ENCODE data around the gene ALOX5.

ALOX5 gene

GRCh38 chr10:45398595-45398994 is 24.6 kb downstream of the ALOX5 start:
- H2BK15ac ChIP-seq (ENCODE audit: low read depth, poor library complexity, severe bottlenecking): no peak overlapping the region
- no peak overlapping the region for H4K8ac ChIP-seq (ENCODE audit: low read length)
- peaks cover 3% of the 10 kb centered on the region for H3K9me3 ChIP-seq (ENCODE audit: control insufficient read depth, low read length)
- no peak overlapping the region for H3K4me2 ChIP-seq (ENCODE audit: low read length, poor library complexity, severe bottlenecking)
- no peak overlapping the region for H3K27ac ChIP-seq (ENCODE audit: low read length, poor library complexity, severe bottlenecking)
- no peak overlapping the region for H2AK5ac ChIP-seq (ENCODE audit: low read length, severe bottlenecking)
- H3K79me1 ChIP-seq (replicated peaks; ENCODE audit: low read length, poor library complexity, severe bottlenecking): no peaks in the 10 kb centered on the region
- H2AFZ ChIP-seq (ENCODE audit: low read depth, low read length): no peak overlapping the region
- H2BK5ac ChIP-seq (ENCODE audit: low read depth, low read length, poor library complexity, severe bottlenecking): no peak overlapping the region
- peaks cover 4 to 22% of the 10 kb centered on the region in 2 experiments for H3K27me3 ChIP-seq (ENCODE audit: control insufficient read depth in 1 of 2, insufficient read depth in 1 of 2, low read length in 2 of 2)
- no peak overlapping the region for H4K91ac ChIP-seq (ENCODE audit: low read length)
- no peak overlapping the region for H3K23ac ChIP-seq (ENCODE audit: low read length in 2 of 2)
- H3K36me3 ChIP-seq (ENCODE audit: control insufficient read depth in 1 of 2, insufficient read depth in 2 of 2, low read depth in 1 of 2, low read length in 2 of 2): no peaks in the 10 kb centered on the region
- no peak overlapping the region for H3K4me3 ChIP-seq (ENCODE audit: insufficient read depth in 1 of 2, low read depth in 1 of 2, low read length in 2 of 2)
- no peak for DNase-seq
- 40% methylated on average over 1 of the region's 1 CpG for WGBS
- no peak overlapping the region for H3K18ac ChIP-seq (ENCODE audit: low read depth in 1 of 2, low read length in 2 of 2)
- H2BK12ac ChIP-seq (ENCODE audit: low read length in 2 of 2): no peak overlapping the region
- H3K9ac ChIP-seq (ENCODE audit: low read length): no peak overlapping the region
- H3K14ac ChIP-seq (ENCODE audit: low read length in 2 of 2): no peak overlapping the region
- no peak overlapping the region for H3K4ac ChIP-seq (ENCODE audit: low read depth in 1 of 2, low read length in 2 of 2)
- no peak overlapping the region for H2BK120ac ChIP-seq (ENCODE audit: low read depth, low read length)
- H3K4me1 ChIP-seq (ENCODE audit: control insufficient read depth, insufficient read depth, low read depth, low read length): no peaks in the 10 kb centered on the region

GRCh38 chr10:45399113-45399512 is 25.1 kb downstream of the ALOX5 start:
- Histone ChIP-seq H3K4me3 (ENCODE audit: insufficient read depth in 1 of 2, low read depth in 1 of 2, low read length in 2 of 2) (no peak overlapping the region), H3K23ac (ENCODE audit: low read length in 2 of 2) (no peak overlapping the region), H4K8ac (ENCODE audit: low read length) (no peak overlapping the region), H4K91ac (ENCODE audit: low read length) (no peak overlapping the region), H3K9me3 (ENCODE audit: control insufficient read depth, low read length) (peaks cover 3% of the 10 kb centered on the region), H3K27me3 (ENCODE audit: control insufficient read depth in 1 of 2, insufficient read depth in 1 of 2, low read length in 2 of 2) (peaks cover 5 to 23% of the 10 kb centered on the region in 2 experiments), H2BK120ac (ENCODE audit: low read depth, low read length) (no peak overlapping the region), H3K27ac (ENCODE audit: low read length, poor library complexity, severe bottlenecking) (no peak overlapping the region), H3K14ac (ENCODE audit: low read length in 2 of 2) (no peak overlapping the region), H2BK12ac (ENCODE audit: low read length in 2 of 2) (no peak overlapping the region), H3K79me1 (replicated peaks; ENCODE audit: low read length, poor library complexity, severe bottlenecking) (no peaks in the 10 kb centered on the region), H2AK5ac (ENCODE audit: low read length, severe bottlenecking) (no peak overlapping the region), H3K18ac (ENCODE audit: low read depth in 1 of 2, low read length in 2 of 2) (no peak overlapping the region), H3K9ac (ENCODE audit: low read length) (no peak overlapping the region), H3K36me3 (ENCODE audit: control insufficient read depth in 1 of 2, insufficient read depth in 2 of 2, low read depth in 1 of 2, low read length in 2 of 2) (no peaks in the 10 kb centered on the region), H2BK15ac (ENCODE audit: low read depth, poor library complexity, severe bottlenecking) (no peak overlapping the region), H2BK5ac (ENCODE audit: low read depth, low read length, poor library complexity, severe bottlenecking) (no peak overlapping the region), H3K4me1 (ENCODE audit: control insufficient read depth, insufficient read depth, low read depth, low read length) (no peaks in the 10 kb centered on the region), H3K4me2 (ENCODE audit: low read length, poor library complexity, severe bottlenecking) (no peak overlapping the region), H3K4ac (ENCODE audit: low read depth in 1 of 2, low read length in 2 of 2) (no peak overlapping the region), H2AFZ (ENCODE audit: low read depth, low read length) (no peak overlapping the region)
- WGBS: no CpG with 5 or more reads among the region's 2 CpGs
- no peak for DNase-seq

- no peaks in the 10 kb centered on the region for H3K9me3 ChIP-seq (ENCODE audit: control insufficient read depth, low read length)
- no peaks in the 10 kb centered on the region for H3K36me3 ChIP-seq (ENCODE audit: control insufficient read depth in 1 of 2, insufficient read depth in 2 of 2, low read depth in 1 of 2, low read length in 2 of 2)
- H3K14ac ChIP-seq (ENCODE audit: low read length in 2 of 2): no peak overlapping the region
- no peak overlapping the region for H3K4me2 ChIP-seq (ENCODE audit: low read length, poor library complexity, severe bottlenecking)
- no peak overlapping the region for H3K4me3 ChIP-seq (ENCODE audit: insufficient read depth in 1 of 2, low read depth in 1 of 2, low read length in 2 of 2)
- no peak overlapping the region for H2AFZ ChIP-seq (ENCODE audit: low read depth, low read length)
- no peak overlapping the region for H2BK120ac ChIP-seq (ENCODE audit: low read depth, low read length)
- H3K79me1 ChIP-seq (replicated peaks; ENCODE audit: low read length, poor library complexity, severe bottlenecking): no peaks in the 10 kb centered on the region
- H2BK5ac ChIP-seq (ENCODE audit: low read depth, low read length, poor library complexity, severe bottlenecking): no peak overlapping the region
- 90% methylated on average over 6 of the region's 8 CpGs for WGBS
- H3K9ac ChIP-seq (ENCODE audit: low read length): no peak overlapping the region
- DNase-seq: no peak
- no peak overlapping the region for H3K4ac ChIP-seq (ENCODE audit: low read depth in 1 of 2, low read length in 2 of 2)
- no peak overlapping the region for H4K8ac ChIP-seq (ENCODE audit: low read length)
- H3K27ac ChIP-seq (ENCODE audit: low read length, poor library complexity, severe bottlenecking): no peak overlapping the region
- no peak overlapping the region for H2BK12ac ChIP-seq (ENCODE audit: low read length in 2 of 2)
- no peak overlapping the region for H2AK5ac ChIP-seq (ENCODE audit: low read length, severe bottlenecking)
- no peak overlapping the region for H3K18ac ChIP-seq (ENCODE audit: low read depth in 1 of 2, low read length in 2 of 2)
- H3K27me3 ChIP-seq (ENCODE audit: control insufficient read depth in 1 of 2, insufficient read depth in 1 of 2, low read length in 2 of 2): peaks cover 9 to 57% of the 10 kb centered on the region in 2 experiments
- no peaks in the 10 kb centered on the region for H3K4me1 ChIP-seq (ENCODE audit: control insufficient read depth, insufficient read depth, low read depth, low read length)
- no peak overlapping the region for H2BK15ac ChIP-seq (ENCODE audit: low read depth, poor library complexity, severe bottlenecking)
- H3K23ac ChIP-seq (ENCODE audit: low read length in 2 of 2): no peak overlapping the region
- H4K91ac ChIP-seq (ENCODE audit: low read length): no peak overlapping the region
Measured at GRCh38 chr10:45403151-45403550, 29.1 kb downstream of the ALOX5 start.

GRCh38 chr10:45404087-45404769 is 30.2 kb downstream of the ALOX5 start:
- H3K9ac ChIP-seq (ENCODE audit: low read length): no peak overlapping the region
- no peak overlapping the region for H4K91ac ChIP-seq (ENCODE audit: low read length)
- H3K18ac ChIP-seq (ENCODE audit: low read depth in 1 of 2, low read length in 2 of 2): no peak overlapping the region
- no peaks in the 10 kb centered on the region for H3K79me1 ChIP-seq (replicated peaks; ENCODE audit: low read length, poor library complexity, severe bottlenecking)
- H3K4me2 ChIP-seq (ENCODE audit: low read length, poor library complexity, severe bottlenecking): no peak overlapping the region
- no peak overlapping the region for H2BK15ac ChIP-seq (ENCODE audit: low read depth, poor library complexity, severe bottlenecking)
- H4K8ac ChIP-seq (ENCODE audit: low read length): no peak overlapping the region
- no peaks in the 10 kb centered on the region for H3K9me3 ChIP-seq (ENCODE audit: control insufficient read depth, low read length)
- H3K4me3 ChIP-seq (ENCODE audit: insufficient read depth in 1 of 2, low read depth in 1 of 2, low read length in 2 of 2): no peak overlapping the region
- no peak overlapping the region for H2BK120ac ChIP-seq (ENCODE audit: low read depth, low read length)
- H2BK5ac ChIP-seq (ENCODE audit: low read depth, low read length, poor library complexity, severe bottlenecking): no peak overlapping the region
- H2BK12ac ChIP-seq (ENCODE audit: low read length in 2 of 2): no peak overlapping the region
- H3K14ac ChIP-seq (ENCODE audit: low read length in 2 of 2): no peak overlapping the region
- H3K27ac ChIP-seq (ENCODE audit: low read length, poor library complexity, severe bottlenecking): no peak overlapping the region
- H3K36me3 ChIP-seq (ENCODE audit: control insufficient read depth in 1 of 2, insufficient read depth in 2 of 2, low read depth in 1 of 2, low read length in 2 of 2): no peaks in the 10 kb centered on the region
- peaks cover 15 to 65% of the 10 kb centered on the region in 2 experiments for H3K27me3 ChIP-seq (ENCODE audit: control insufficient read depth in 1 of 2, insufficient read depth in 1 of 2, low read length in 2 of 2)
- no peak for DNase-seq
- no peak overlapping the region for H2AFZ ChIP-seq (ENCODE audit: low read depth, low read length)
- 75% methylated on average over 9 of the region's 10 CpGs for WGBS
- H3K4me1 ChIP-seq (ENCODE audit: control insufficient read depth, insufficient read depth, low read depth, low read length): no peaks in the 10 kb centered on the region
- H3K4ac ChIP-seq (ENCODE audit: low read depth in 1 of 2, low read length in 2 of 2): no peak overlapping the region
- no peak overlapping the region for H3K23ac ChIP-seq (ENCODE audit: low read length in 2 of 2)
- no peak overlapping the region for H2AK5ac ChIP-seq (ENCODE audit: low read length, severe bottlenecking)

Data from mesenchymal stem cell (in vitro differentiated cells and primary cell).